SU-DHL-6 (cell line): Measurements from ENCODE around the gene TROAP.
"Not testable (repeated sequence)": the region's sequence is repeated elsewhere in the genome, so short reads cannot be mapped to it uniquely, and the experiment has no call there.

ENCODE experiments used
- H2AFZ ChIP-seq: fragments of 200-600 bp; sonication (generic); 2 replicates; pipeline ENCODE4 v1.6.1; 2014; ENCODE audit warnings: low read depth, mild to moderate bottlenecking, moderate library complexity, mixed read lengths, antibody characterized with exemption, low read length; ENCODE audit not compliant: severe bottlenecking
- H3F3A ChIP-seq: fragments of 200-600 bp; shearing (Covaris generic); 2 replicates; pipeline ENCODE4 v1.6.0; 2016; ENCODE audit warnings: antibody characterized with exemption, mild to moderate bottlenecking; ENCODE audit not compliant: insufficient read depth
- H3K27ac ChIP-seq: fragments of 200-600 bp; sonication (generic); 2 replicates; pipeline ENCODE4 v1.5.1; 2016; ENCODE audit warnings: low read depth, mild to moderate bottlenecking, low read length, moderate library complexity, mixed read lengths
- H3K27me3 ChIP-seq: fragments of 200-600 bp; sonication (generic), shearing (Covaris generic); 2 replicates; pipeline ENCODE4 v1.6.0; 2014; ENCODE audit warnings: mild to moderate bottlenecking, low read length
- H3K36me3 ChIP-seq: fragments of 200-600 bp; sonication (generic); 2 replicates; pipeline ENCODE4 v1.6.1; 2014; ENCODE audit warnings: mild to moderate bottlenecking, low read length, mixed read lengths
- H3K4me2 ChIP-seq: fragments of 300-600, 200-600 bp; shearing (Covaris generic), sonication (generic); 2 replicates; pipeline ENCODE4 v1.6.0; 2014; ENCODE audit warnings: low read length, low read depth, mild to moderate bottlenecking; ENCODE audit not compliant: poor library complexity, severe bottlenecking
- H3K4me3 ChIP-seq: fragments of 200-600 bp; sonication (generic); 2 replicates; pipeline ENCODE4 v1.5.1; 2014; ENCODE audit warnings: antibody characterized with exemption, low read length, mild to moderate bottlenecking, mixed read lengths; ENCODE audit not compliant: insufficient read depth, poor library complexity, severe bottlenecking
- H3K79me2 ChIP-seq: fragments of 200-600 bp; sonication (generic); 2 replicates; pipeline ENCODE4 v1.6.1; 2014; ENCODE audit warnings: mild to moderate bottlenecking, low read length, moderate library complexity; ENCODE audit not compliant: insufficient read depth
- H3K9ac ChIP-seq: fragments of 200-600 bp; sonication (generic); 2 replicates; pipeline ENCODE4 v1.7.0; 2014; ENCODE audit warnings: mild to moderate bottlenecking, low read length
- H3K9me2 ChIP-seq: fragments of 200-600 bp; sonication (generic); replicated peaks from 2 replicates; pipeline ENCODE4 v1.6.1; 2014; ENCODE audit warnings: low read length; ENCODE audit not compliant: insufficient read depth
- H3K9me3 ChIP-seq: fragments of 200-600 bp; sonication (generic); 2 replicates; pipeline ENCODE4 v1.6.1; 2014; ENCODE audit warnings: low read length, mixed read lengths; ENCODE audit not compliant: insufficient read depth
- H4K20me1 ChIP-seq: fragments of 200-600 bp; sonication (generic); 2 replicates; pipeline ENCODE4 v1.6.1; 2014; ENCODE audit warnings: low read depth, mild to moderate bottlenecking, antibody characterized with exemption, low read length, moderate library complexity, mixed read lengths
- CTCF ChIP-seq: fragments of 200-600 bp; sonication (generic); IDR thresholded peaks from one replicate; pipeline ENCODE4 v1.5.1; 2017; ENCODE audit warnings: antibody characterized with exemption, mild to moderate bottlenecking, low read length, moderate library complexity; ENCODE audit not compliant: insufficient read depth, poor library complexity, severe bottlenecking
- EZH2phosphoT487 ChIP-seq: fragments of 200-600 bp; sonication (generic), shearing (Covaris generic); conservative IDR thresholded peaks from 2 replicates; pipeline ENCODE4 v1.6.1; 2018; ENCODE audit warnings: mild to moderate bottlenecking, antibody characterized with exemption, low read length, moderate library complexity, mixed read lengths

TROAP gene

GRCh38 chr12:49276304-49277290, 46.5 kb upstream of the TROAP start:
- no peak overlapping the region for H3K9ac ChIP-seq
- H3K9me2 ChIP-seq = no peaks in the 10 kb centered on the region
- no peak overlapping the region for H3K27ac ChIP-seq
- no peaks in the 10 kb centered on the region for H3K79me2 ChIP-seq
- H2AFZ ChIP-seq = no peak overlapping the region
- no peaks in the 10 kb centered on the region for H4K20me1 ChIP-seq
- H3K27me3 ChIP-seq = no peaks in the 10 kb centered on the region
- no peak overlapping the region for H3K4me2 ChIP-seq
- H3K9me3 ChIP-seq = no peaks in the 10 kb centered on the region
- TF ChIP-seq EZH2phosphoT487 (no peak), CTCF (no peak)
- peaks cover 2% of the 10 kb centered on the region for H3K36me3 ChIP-seq
- H3F3A ChIP-seq = peaks cover 19% of the 10 kb centered on the region
- no peak overlapping the region for H3K4me3 ChIP-seq

- no peak for TF ChIP-seq EZH2phosphoT487
- TF ChIP-seq CTCF = no peak
- Histone ChIP-seq H3K4me3 (no peak overlapping the region), H3K79me2 (no peaks in the 10 kb centered on the region), H2AFZ (no peak overlapping the region), H3F3A (peaks cover 15% of the 10 kb centered on the region), H3K27ac (no peak overlapping the region), H3K36me3 (no peaks in the 10 kb centered on the region), H3K9me3 (no peaks in the 10 kb centered on the region), H3K9ac (no peak overlapping the region), H3K27me3 (no peaks in the 10 kb centered on the region), H3K9me2 (no peaks in the 10 kb centered on the region), H4K20me1 (no peaks in the 10 kb centered on the region), H3K4me2 (no peak overlapping the region)
Observed at GRCh38 chr12:49277466-49277865, 45.6 kb upstream of the TROAP start.

GRCh38 chr12:49279706-49280159, 43.3 kb upstream of the TROAP start:
- peaks cover 4% of the 10 kb centered on the region for H3F3A ChIP-seq
- H3K9ac ChIP-seq = no peak overlapping the region
- H3K79me2 ChIP-seq = no peaks in the 10 kb centered on the region
- no peak overlapping the region for H3K4me3 ChIP-seq
- H2AFZ ChIP-seq = no peak overlapping the region
- no peaks in the 10 kb centered on the region for H3K27me3 ChIP-seq
- H4K20me1 ChIP-seq = no peaks in the 10 kb centered on the region
- no peak overlapping the region for H3K27ac ChIP-seq
- H3K36me3 ChIP-seq = no peaks in the 10 kb centered on the region
- H3K4me2 ChIP-seq = no peak overlapping the region
- TF ChIP-seq EZH2phosphoT487 (no peak), CTCF (no peak)
- no peaks in the 10 kb centered on the region for H3K9me2 ChIP-seq
- H3K9me3 ChIP-seq = no peaks in the 10 kb centered on the region

DNA sequence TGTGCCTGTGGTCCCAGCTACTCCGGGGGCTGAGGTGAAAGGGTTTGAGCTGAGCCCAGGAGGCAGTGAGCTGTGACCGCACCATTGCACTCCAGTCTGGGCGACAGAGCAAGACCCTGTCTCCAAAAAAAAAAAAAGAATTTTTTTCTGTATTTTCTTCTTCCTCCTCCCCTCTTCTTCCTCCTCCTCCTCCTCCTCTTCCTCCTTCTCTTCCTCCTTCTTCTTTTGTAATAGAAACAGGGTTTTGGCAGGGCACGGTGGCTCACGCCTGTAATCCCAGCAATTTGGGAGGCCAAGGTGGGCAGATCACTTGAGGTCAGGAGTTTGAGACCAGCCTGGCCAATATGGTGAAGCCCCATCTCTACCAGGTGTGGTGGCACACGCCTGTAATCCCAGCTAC, 42.5 kb upstream of the TROAP start:
- H3K9me2 ChIP-seq, H2AFZ ChIP-seq, H3F3A ChIP-seq, H3K4me2 ChIP-seq, H3K4me3 ChIP-seq, H3K27me3 ChIP-seq, H3K79me2 ChIP-seq, H3K9me3 ChIP-seq, H4K20me1 ChIP-seq, H3K36me3 ChIP-seq, H3K27ac ChIP-seq, H3K9ac ChIP-seq: not testable (repeated sequence)
